GM18861 (cell line): ENCODE measurements around the gene MORN1.
"Not testable (repeated sequence)": the region's sequence is repeated elsewhere in the genome, so short reads cannot be mapped to it uniquely, and the experiment has no call there.

Experiments used
- ATAC-seq: cut with Tn5 transposase; IDR thresholded peaks from one replicate; pipeline ENCODE4 v1.9.1; 2021; ENCODE audit not compliant: unreplicated experiment

MORN1 gene

GRCh38 chr1:2341706-2342383 lies 49.5 kb downstream of the MORN1 start:
- ATAC-seq: no peak

- ATAC-seq: no peak
Measured at GRCh38 chr1:2340918-2341254, 50.5 kb downstream of the MORN1 start.

- no peak for ATAC-seq
Measured at GRCh38 chr1:2340086-2340917, 51.1 kb downstream of the MORN1 start.

GRCh38 chr1:2339206-2340085 lies 51.9 kb downstream of the MORN1 start:
- no peak for ATAC-seq

- ATAC-seq: no peak
Measured at GRCh38 chr1:2337501-2337900, 53.9 kb downstream of the MORN1 start.

GRCh38 chr1:2337081-2337480 lies 54.3 kb downstream of the MORN1 start:
- ATAC-seq: no peak

GRCh38 chr1:2336499-2336898 lies 54.9 kb downstream of the MORN1 start:
- ATAC-seq: no peak

GRCh38 chr1:2335721-2336455 lies 55.5 kb downstream of the MORN1 start:
- no peak for ATAC-seq

GRCh38 chr1:2334883-2335534 lies 56.3 kb downstream of the MORN1 start:
- no peak for ATAC-seq

GRCh38 chr1:2334366-2334765 lies 57.0 kb downstream of the MORN1 start:
- no peak for ATAC-seq

- not testable (repeated sequence) for ATAC-seq
Measured at GRCh38 chr1:2331580-2331979, 59.8 kb downstream of the MORN1 start.

GRCh38 chr1:2331200-2331544 lies 60.2 kb downstream of the MORN1 start:
- ATAC-seq: no peak

GRCh38 chr1:2330519-2331199 lies 60.7 kb downstream of the MORN1 start:
- no peak for ATAC-seq

GRCh38 chr1:2330035-2330434 lies 61.3 kb downstream of the MORN1 start:
- ATAC-seq: no peak

- no peak for ATAC-seq
Measured at GRCh38 chr1:2328676-2329455, 62.5 kb downstream of the MORN1 start.

GRCh38 chr1:2327841-2328240 lies 63.5 kb downstream of the MORN1 start:
- no peak for ATAC-seq

- ATAC-seq: not testable (repeated sequence)
Measured at GRCh38 chr1:2327162-2327561, 64.2 kb downstream of the MORN1 start.

- ATAC-seq: no peak
Measured at GRCh38 chr1:2326524-2326923, 64.8 kb downstream of the MORN1 start.
